AG10803 (cell line): ENCODE data around the gene CYFIP1.

Experiments
- DNase-seq: peaks from one replicate; pipeline ENCODE4 v3.0.0; 2010; ENCODE audit warnings: low read depth
- H3K4me3 ChIP-seq: 2 replicates; pipeline ENCODE4 v1.5.1; 2011; ENCODE audit warnings: mild to moderate bottlenecking, low read length, control low read depth
- CTCF ChIP-seq: conservative IDR thresholded peaks from 2 replicates; pipeline ENCODE4 v1.5.1; 2011; ENCODE audit warnings: mild to moderate bottlenecking, low read length, control low read depth, inconsistent platforms

Gene CYFIP1

DNA sequence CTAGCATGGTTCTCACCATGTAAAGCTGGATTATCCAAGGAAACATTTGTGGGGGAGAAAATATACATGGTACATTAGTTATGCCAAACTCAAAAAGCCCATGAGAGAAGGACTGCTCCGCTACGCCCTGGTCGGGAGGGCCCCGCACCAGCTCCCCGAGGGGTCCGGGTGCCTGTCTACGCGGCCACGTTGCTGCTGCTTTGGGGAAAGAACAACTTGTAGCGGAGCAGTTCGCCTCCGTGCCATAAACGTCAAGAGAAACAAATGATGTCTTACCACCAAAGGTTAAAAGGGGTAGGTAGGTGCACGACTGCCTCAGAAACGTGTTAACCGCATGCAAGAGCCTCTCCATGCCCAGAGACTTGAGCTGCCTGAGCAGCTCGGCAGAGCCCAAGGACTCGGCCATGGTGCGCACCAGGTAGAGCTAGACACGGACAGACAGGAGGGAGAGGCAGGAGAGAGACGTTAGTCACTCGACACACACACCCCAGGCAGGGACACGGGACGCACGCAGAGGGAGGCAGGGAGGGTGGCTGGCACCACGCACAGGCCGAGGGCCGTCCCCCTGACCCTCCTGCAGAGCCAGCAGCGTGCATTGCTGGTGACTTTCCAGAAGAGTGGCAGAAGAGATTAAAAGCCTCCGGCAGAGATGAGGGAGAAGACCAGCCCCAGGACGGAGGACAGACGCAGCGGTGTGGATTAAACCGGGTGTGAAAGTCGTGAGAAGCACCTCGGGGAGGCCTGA lies 63.4 kb downstream of the CYFIP1 start:
- TF ChIP-seq CTCF: no peak
- no peak for DNase-seq
- H3K4me3 ChIP-seq: no peak overlapping the region

DNA sequence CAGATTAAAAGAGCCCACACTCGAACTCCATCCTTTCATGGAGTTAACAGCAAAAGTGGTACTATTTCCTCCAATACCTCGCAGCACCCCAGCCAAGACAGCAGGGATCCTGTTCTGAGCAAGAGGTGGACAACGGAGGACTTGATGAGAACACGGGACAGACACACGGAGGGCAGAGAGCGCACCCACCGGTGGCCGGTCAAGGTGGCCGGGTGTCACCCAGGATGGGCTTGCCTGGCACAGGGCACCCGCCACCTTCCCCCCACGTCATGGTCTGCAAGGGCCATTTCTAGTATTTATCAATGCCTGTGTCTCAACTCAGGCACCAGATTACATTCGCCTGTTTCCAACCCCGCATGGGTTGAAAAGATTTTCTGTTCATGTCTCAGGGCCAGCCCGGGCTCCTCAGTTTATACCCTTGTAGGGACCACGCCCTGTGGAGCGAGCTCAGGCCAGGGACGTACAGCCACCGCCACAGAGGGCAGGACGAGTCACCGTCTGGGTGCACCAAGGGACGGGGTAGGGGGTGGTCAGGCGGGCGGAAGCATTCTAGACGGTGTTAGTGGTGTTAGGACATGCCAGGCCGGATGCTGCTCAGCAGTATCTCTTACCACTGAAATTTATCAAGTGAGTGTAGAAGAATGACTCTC lies 64.2 kb downstream of the CYFIP1 start:
- no peak for TF ChIP-seq CTCF
- no peak for DNase-seq
- no peak overlapping the region for H3K4me3 ChIP-seq

- H3K4me3 ChIP-seq: no peak overlapping the region
- no peak for DNase-seq
- TF ChIP-seq CTCF: no peak
These were observed 66.4 kb downstream of the CYFIP1 start for GRCh38 chr15:22913646-22914380.

DNA sequence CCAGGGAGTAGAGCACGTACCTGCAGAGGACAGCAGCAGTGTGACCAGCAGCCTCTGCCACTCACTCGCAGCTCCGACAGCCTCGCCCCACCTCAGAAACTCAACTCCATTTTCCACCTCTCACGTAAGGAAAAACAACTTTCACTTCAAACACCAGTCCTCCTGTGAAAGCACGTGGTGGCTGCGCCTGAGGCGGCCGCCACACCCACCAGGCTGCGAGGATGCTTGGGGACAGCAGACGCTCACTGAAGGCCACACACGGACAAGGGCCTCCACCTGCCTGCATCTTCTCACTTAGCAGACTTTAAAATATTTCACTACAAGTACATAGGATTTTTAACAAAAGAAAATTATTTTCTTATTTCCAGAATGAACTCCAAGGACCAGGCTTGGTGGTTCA lies 67.9 kb downstream of the CYFIP1 start:
- no peak overlapping the region for H3K4me3 ChIP-seq
- no peak for DNase-seq
- TF ChIP-seq CTCF: no peak

DNA sequence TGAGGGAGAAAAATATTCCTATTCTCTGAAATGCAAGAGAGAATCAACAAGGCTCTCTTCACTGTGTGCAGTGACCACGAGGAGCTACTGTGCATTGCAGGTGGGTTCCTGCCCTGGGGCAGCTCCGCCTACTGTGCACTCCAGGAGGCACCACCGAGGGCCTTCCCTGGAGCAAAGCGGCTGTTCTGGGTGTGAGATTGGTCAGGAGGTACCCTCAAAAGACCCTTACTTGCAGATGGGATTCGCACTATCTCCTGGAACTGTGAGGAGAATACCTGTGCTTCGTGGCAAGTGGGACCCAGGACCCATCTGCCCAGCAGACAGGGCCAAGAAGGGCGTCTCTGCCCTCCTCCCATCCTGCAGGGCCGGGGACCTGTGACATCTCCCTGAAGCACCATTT lies 68.9 kb downstream of the CYFIP1 start:
- DNase-seq: no peak
- no peak overlapping the region for H3K4me3 ChIP-seq
- no peak for TF ChIP-seq CTCF

- TF ChIP-seq CTCF: no peak
- H3K4me3 ChIP-seq: no peak overlapping the region
- no peak for DNase-seq
These were observed 71.3 kb downstream of the CYFIP1 start for GRCh38 chr15:22908830-22909229.
